Measurements from ENCODE around the gene PTPRO. TPM values are rescaled to one million over a fixed set of nuclear protein-coding genes. Genes with fewer than 3 reads are reported as not detected.

PTPRO gene
- total and polyA plus RNA-seq, 3 donors from 2014 or later, result 1.1 to 1.9 (median 1.6) TPM

DNA sequence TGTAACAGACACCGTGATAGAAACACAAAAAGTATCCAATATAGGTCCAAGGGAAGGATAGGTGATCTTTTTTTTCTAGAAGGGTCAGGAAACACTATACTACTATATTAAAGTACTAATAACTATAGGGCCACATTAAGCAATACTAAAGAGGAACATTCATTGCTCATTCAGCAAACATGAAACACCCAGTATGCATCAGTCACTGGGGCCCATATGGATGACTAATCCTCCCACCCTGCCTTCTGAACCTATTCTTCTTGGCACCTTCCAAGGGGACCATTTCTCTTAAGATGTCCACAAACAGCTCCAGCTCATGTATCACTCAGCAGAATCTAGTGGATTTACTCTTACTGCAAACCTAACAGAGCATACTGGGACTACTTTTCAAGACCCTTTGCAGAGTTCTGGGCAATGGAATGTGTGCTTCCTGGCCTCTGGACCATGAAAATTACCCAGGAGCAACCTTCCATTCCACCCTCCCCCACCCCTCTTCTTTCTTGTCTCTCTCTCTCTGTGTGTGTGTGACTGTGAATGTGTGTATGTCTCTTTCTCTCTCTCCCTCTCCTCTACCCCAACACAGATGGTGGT lies 279.0 kb downstream of the PTPRO start:
- Histone ChIP-seq H3K27me3 (no peaks in the 10 kb centered on the region), H3K9me3 (no peaks in the 10 kb centered on the region), H3K4me1 (peaks cover 16% of the 10 kb centered on the region), H3K27ac (no peak overlapping the region), H3K4me3 (no peak overlapping the region), H3K36me3 (ENCODE audit: low read depth, missing control alignments) (no peaks in the 10 kb centered on the region)
- intact Hi-C loops (cut with DNase I; ENCODE audit: low total_unique reads), result no loop called here
- no peak for DNase-seq
- 63 to 68% methylated on average over 1 of the region's 1 CpG for WGBS, 2 donors
- TF ChIP-seq, protein P1, sequence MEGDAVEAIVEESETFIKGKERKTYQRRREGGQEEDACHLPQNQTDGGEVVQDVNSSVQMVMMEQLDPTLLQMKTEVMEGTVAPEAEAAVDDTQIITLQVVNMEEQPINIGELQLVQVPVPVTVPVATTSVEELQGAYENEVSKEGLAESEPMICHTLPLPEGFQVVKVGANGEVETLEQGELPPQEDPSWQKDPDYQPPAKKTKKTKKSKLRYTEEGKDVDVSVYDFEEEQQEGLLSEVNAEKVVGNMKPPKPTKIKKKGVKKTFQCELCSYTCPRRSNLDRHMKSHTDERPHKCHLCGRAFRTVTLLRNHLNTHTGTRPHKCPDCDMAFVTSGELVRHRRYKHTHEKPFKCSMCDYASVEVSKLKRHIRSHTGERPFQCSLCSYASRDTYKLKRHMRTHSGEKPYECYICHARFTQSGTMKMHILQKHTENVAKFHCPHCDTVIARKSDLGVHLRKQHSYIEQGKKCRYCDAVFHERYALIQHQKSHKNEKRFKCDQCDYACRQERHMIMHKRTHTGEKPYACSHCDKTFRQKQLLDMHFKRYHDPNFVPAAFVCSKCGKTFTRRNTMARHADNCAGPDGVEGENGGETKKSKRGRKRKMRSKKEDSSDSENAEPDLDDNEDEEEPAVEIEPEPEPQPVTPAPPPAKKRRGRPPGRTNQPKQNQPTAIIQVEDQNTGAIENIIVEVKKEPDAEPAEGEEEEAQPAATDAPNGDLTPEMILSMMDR (IDR thresholded peaks at IDR 0.05), result no peak
- no peak for TF ChIP-seq POLR2A (IDR thresholded peaks at IDR 0.05)

DNA sequence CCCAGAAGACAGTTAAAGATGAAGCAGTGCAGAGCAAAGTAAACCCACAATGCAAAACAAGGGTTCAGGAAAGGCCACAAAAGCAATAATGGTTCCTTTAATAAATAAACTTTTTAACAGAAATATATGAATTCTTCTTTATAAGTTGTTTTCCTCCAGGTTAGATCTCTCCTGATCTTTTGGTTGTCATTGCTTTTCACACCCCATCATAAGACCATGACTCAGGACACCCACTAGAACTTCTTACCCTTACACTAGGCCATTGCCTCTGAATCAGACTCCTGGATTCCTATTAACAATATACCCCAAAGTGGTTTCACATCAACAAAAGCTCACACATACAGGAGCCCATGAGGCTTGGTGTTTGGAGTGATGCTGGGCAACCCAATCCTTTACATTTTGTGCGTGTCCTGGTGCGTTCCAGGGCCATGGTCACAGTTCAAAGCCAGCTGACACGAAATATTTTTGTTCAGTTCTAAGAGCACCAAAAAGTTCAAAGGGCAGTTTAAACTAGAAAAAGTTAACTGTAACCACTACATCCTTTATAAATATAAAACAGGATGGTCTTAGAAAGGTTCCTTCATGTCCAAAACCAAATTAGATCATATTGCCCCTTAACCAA lies 279.9 kb downstream of the PTPRO start:
- no peaks in the 10 kb centered on the region for H3K27me3 ChIP-seq
- TF ChIP-seq, protein P1 (IDR thresholded peaks at IDR 0.05), result no peak
- no peak for TF ChIP-seq POLR2A (IDR thresholded peaks at IDR 0.05)
- WGBS, 2 donors, result 81 to 83% methylated on average over 3 of the region's 3 CpGs
- no peak overlapping the region for H3K4me3 ChIP-seq
- no peak overlapping the region for H3K27ac ChIP-seq
- intact Hi-C loops (cut with DNase I; ENCODE audit: low total_unique reads), result no loop called here
- H3K9me3 ChIP-seq, result no peaks in the 10 kb centered on the region
- no peak for DNase-seq
- H3K4me1 ChIP-seq, result peaks cover 12% of the 10 kb centered on the region
- no peaks in the 10 kb centered on the region for H3K36me3 ChIP-seq (ENCODE audit: low read depth, missing control alignments)

DNA sequence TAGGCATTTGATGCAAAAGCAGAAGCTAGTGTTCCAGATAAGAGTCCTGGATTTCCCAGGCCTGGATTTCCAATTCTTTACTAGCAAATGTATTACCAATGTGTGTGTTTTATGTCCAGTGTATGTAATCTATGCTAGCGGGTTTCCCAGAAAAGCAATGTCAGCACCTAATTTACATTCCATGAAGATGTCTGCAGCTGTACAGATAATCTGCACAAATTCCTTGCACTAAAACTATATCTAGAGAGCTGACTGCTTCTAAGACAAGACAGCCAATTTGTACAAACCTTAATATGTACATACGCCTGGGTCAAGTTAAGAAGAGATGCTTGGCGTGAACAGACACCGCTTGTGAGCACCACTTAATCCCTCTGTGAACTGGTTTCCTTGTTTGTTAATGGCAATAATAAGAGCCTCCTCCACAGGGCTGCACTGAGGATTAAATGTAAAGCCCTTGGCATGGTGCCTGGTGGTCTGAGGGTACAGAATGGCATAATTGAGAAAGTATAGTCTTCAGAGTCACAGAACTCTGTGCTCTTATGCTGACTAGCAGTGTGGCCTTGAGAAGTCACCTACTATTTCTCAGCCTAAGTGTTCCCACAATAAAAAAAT lies 281.3 kb downstream of the PTPRO start:
- Histone ChIP-seq H3K4me3 (no peak overlapping the region), H3K36me3 (ENCODE audit: low read depth, missing control alignments) (no peaks in the 10 kb centered on the region), H3K9me3 (no peaks in the 10 kb centered on the region), H3K4me1 (peaks cover 7% of the 10 kb centered on the region), H3K27ac (no peak overlapping the region), H3K27me3 (no peaks in the 10 kb centered on the region)
- DNase-seq, result no peak
- 85 to 91% methylated on average over 4 of the region's 4 CpGs for WGBS, 2 donors
- no peak for TF ChIP-seq POLR2A (IDR thresholded peaks at IDR 0.05)
- TF ChIP-seq, protein P1 (IDR thresholded peaks at IDR 0.05), result no peak
- intact Hi-C loops (cut with DNase I; ENCODE audit: low total_unique reads), result no loop called here

DNA sequence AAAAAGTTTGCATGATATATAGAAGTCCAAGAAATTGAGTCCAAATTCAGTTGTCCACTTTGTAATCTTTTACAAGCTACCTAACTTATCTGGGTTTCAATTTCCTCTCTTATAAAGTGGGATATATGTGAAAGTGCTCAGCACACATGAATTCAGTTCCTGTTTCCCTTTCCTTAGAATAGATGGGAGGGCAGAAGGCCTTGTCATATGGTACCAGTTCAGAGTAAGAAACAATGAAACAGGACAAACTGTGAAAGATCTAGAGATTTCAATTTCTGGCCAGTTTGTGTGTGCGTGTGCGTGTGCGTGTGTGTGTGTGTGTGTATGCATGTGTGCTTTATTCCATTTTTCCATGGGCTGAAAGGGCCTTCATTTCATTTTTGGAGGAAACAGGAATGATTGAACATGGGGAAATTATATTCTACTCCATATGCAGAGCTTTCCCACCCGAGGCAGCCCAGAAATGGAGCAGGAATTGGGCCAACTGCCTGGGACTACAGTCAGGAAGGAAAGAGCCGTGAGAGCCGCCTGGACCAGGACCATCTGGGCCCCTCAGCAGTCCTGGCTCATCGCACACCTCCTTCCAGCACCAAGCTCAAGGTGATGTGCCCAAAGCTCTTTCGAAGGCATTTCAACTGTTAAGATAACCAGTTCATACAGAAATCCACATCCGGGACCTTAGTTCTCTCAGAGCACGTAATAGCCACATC lies 283.7 kb downstream of the PTPRO start:
- Histone ChIP-seq H3K27me3 (no peaks in the 10 kb centered on the region), H3K9me3 (no peaks in the 10 kb centered on the region), H3K36me3 (ENCODE audit: low read depth, missing control alignments) (no peaks in the 10 kb centered on the region), H3K4me1 (no peaks in the 10 kb centered on the region), H3K4me3 (no peak overlapping the region), H3K27ac (no peak overlapping the region)
- TF ChIP-seq POLR2A (IDR thresholded peaks at IDR 0.05), result no peak
- TF ChIP-seq, protein P1 (IDR thresholded peaks at IDR 0.05), result no peak
- no peak for DNase-seq
- intact Hi-C loops (cut with DNase I; ENCODE audit: low total_unique reads), result no loop called here
- WGBS, 2 donors, result 78 to 83% methylated on average over 7 to 10 of the region's 10 CpGs
